Tibial artery (tissue), 4 donors: ENCODE measurements around the gene BANF2.
A peak's percentile ranks its signal among the peaks of the same experiment; 100 is the strongest.

Source experiments
- DNase-seq, 2 donors: peaks; one replicate each; pipeline ENCODE4 v3.0.0-alpha.2; 2019
- H3K27ac ChIP-seq, 2 donors: fragments of 200-600 bp; sonication (generic) in 1 of 2; 1 replicate in 1 of 2; 2 replicates in 1 of 2; pipeline ENCODE4 v1.5.1; 2018 to 2019; ENCODE audit warnings: mild to moderate bottlenecking in 1 of 2
- H3K27me3 ChIP-seq, 2 donors: fragments of 200-600 bp; sonication (generic) in 1 of 2; one replicate each; pipeline versions ENCODE4 v1.5.1 to v1.6.0; 2016 to 2019
- H3K36me3 ChIP-seq, 3 donors: fragments of 200-600 bp; sonication (generic) in 2 of 3; one replicate each; pipeline ENCODE4 v1.5.1; 2016 to 2019; ENCODE audit warnings: mild to moderate bottlenecking in 2 of 3
- H3K4me1 ChIP-seq, 4 donors: fragments of 200-600 bp; sonication (generic) in 2 of 4; 1 replicate in 3 of 4; 2 replicates in 1 of 4; pipeline ENCODE4 v1.5.1; 2016 to 2019
- H3K4me3 ChIP-seq, 2 donors: fragments of 200-600 bp; sonication (generic) in 1 of 2; 1 replicate in 1 of 2; 2 replicates in 1 of 2; pipeline ENCODE4 v1.5.1; 2018 to 2019; ENCODE audit warnings: mild to moderate bottlenecking in 2 of 2
- H3K9me3 ChIP-seq, 3 donors: fragments of 200-600 bp; sonication (generic) in 1 of 3; one replicate each; pipeline ENCODE4 v1.5.1; 2016 to 2019
- CTCF ChIP-seq, 2 experiments: fragments of 200-600 bp in 1 of 2; fragments of 450-650 bp in 1 of 2; IDR thresholded peaks; one replicate each; pipeline ENCODE4 v1.5.1; 2017 to 2019; ENCODE audit warnings: antibody characterized with exemption in 2 of 2, mild to moderate bottlenecking in 1 of 2, moderate library complexity in 1 of 2
- intact Hi-C: fragments of 100-400 bp; cut with DNase I; formaldehyde crosslinking; loops from one replicate; pipeline ENCODE4 v1.15.0; 2023; ENCODE audit warnings: low total_unique reads

BANF2 gene

GRCh38 chr20:17666481-17666880 is 33.3 kb upstream of the BANF2 start:
- no peaks in the 10 kb centered on the region for H3K9me3 ChIP-seq
- no peak overlapping the region for H3K4me3 ChIP-seq
- no peak for TF ChIP-seq CTCF (IDR thresholded peaks at IDR 0.05)
- H3K27me3 ChIP-seq: no peaks in the 10 kb centered on the region
- peak overlapping the region; percentile 29 to 38 for H3K27ac ChIP-seq
- intact Hi-C loops: no loop called here
- DNase-seq: peak in 1 of 2 donors; percentile 63
- H3K36me3 ChIP-seq: no peaks in the 10 kb centered on the region
- H3K4me1 ChIP-seq: peaks cover 0 to 56% (median 28%) of the 10 kb centered on the region in 4 donors

GRCh38 chr20:17667445-17667844 is 32.3 kb upstream of the BANF2 start:
- no peak for DNase-seq
- no peak for TF ChIP-seq CTCF (IDR thresholded peaks at IDR 0.05)

GRCh38 chr20:17668432-17668831 is 31.3 kb upstream of the BANF2 start:
- peak in 1 of 2 donors; percentile 29 for DNase-seq
- Histone ChIP-seq H3K27me3 (no peaks in the 10 kb centered on the region), H3K36me3 (no peaks in the 10 kb centered on the region), H3K27ac (no peak overlapping the region), H3K4me1 (peaks cover 0 to 37% (median 20%) of the 10 kb centered on the region in 4 donors), H3K4me3 (no peak overlapping the region), H3K9me3 (no peaks in the 10 kb centered on the region)
- intact Hi-C loops: no loop called here
- no peak for TF ChIP-seq CTCF (IDR thresholded peaks at IDR 0.05)

More at GRCh38 chr20:17667445-17667844, 32.3 kb upstream of the BANF2 start:
- H3K36me3 ChIP-seq: no peaks in the 10 kb centered on the region
- peak overlapping the region in 1 of 2 donors; percentile 29 for H3K27ac ChIP-seq
- H3K4me3 ChIP-seq: no peak overlapping the region
- H3K4me1 ChIP-seq: peaks cover 0 to 46% (median 22%) of the 10 kb centered on the region in 4 donors
- intact Hi-C loops: no loop called here
- no peaks in the 10 kb centered on the region for H3K27me3 ChIP-seq
- no peaks in the 10 kb centered on the region for H3K9me3 ChIP-seq

GRCh38 chr20:17669306-17669931 is 30.3 kb upstream of the BANF2 start:
- Histone ChIP-seq H3K4me1 (peaks cover 0 to 31% (median 21%) of the 10 kb centered on the region in 4 donors), H3K4me3 (no peak overlapping the region), H3K27me3 (no peaks in the 10 kb centered on the region), H3K27ac (no peak overlapping the region), H3K36me3 (no peaks in the 10 kb centered on the region), H3K9me3 (no peaks in the 10 kb centered on the region)
- DNase-seq: no peak
- intact Hi-C loops: no loop called here
- no peak for TF ChIP-seq CTCF (IDR thresholded peaks at IDR 0.05)

- no peak overlapping the region for H3K27ac ChIP-seq
- no peaks in the 10 kb centered on the region for H3K27me3 ChIP-seq
- intact Hi-C loops: no loop called here
- no peak overlapping the region for H3K4me3 ChIP-seq
- TF ChIP-seq CTCF (IDR thresholded peaks at IDR 0.05): no peak
- H3K9me3 ChIP-seq: no peaks in the 10 kb centered on the region
- no peak for DNase-seq
- peaks cover 0 to 40% (median 26%) of the 10 kb centered on the region in 4 donors for H3K4me1 ChIP-seq
- H3K36me3 ChIP-seq: no peaks in the 10 kb centered on the region
Measured at GRCh38 chr20:17671011-17671410, 28.8 kb upstream of the BANF2 start.
